Left lobe of liver (tissue), 1 donor: ENCODE measurements around the gene CACNB3. TPM values are rescaled to one million over a fixed set of nuclear protein-coding genes. Genes with fewer than 3 reads are reported as not detected.

Source experiments
- total RNA-seq: library from RNA; stranded (reverse); gene quantifications from one replicate; pipeline ENCODE4 v1.2.1, GENCODE V29; 2021
- donor health status: DM: no; HTN: yes; CAD: no.

Gene CACNB3
- total RNA-seq, 1 donor from 2014 or later, result 2.6 TPM

Other genes starting within 250 kb of the CACNB3 start
- not detected for gene LALBA, start 248.4 kb upstream of the CACNB3 start, total RNA-seq
- 8.2 TPM for gene KANSL2, start 136.3 kb upstream of the CACNB3 start, total RNA-seq
- 12.1 TPM for gene CCNT1, start 101.8 kb upstream of the CACNB3 start, total RNA-seq
- 21.3 TPM for gene ADCY6, start 29.4 kb upstream of the CACNB3 start, total RNA-seq
- 33.3 TPM for gene DDX23, start 33.7 kb downstream of the CACNB3 start, total RNA-seq
- 32.0 TPM for gene RND1, start 47.4 kb downstream of the CACNB3 start, total RNA-seq
- 45.0 TPM for gene FKBP11, start 107.0 kb downstream of the CACNB3 start, total RNA-seq
- gene ARF3, start 139.0 kb downstream of the CACNB3 start, total RNA-seq, result 47.4 TPM
- not detected for gene WNT10B, start 153.2 kb downstream of the CACNB3 start, total RNA-seq
- not detected for gene WNT1, start 159.8 kb downstream of the CACNB3 start, total RNA-seq
- gene DDN, start 180.9 kb downstream of the CACNB3 start, total RNA-seq, result not detected
- 27.7 TPM for gene PRKAG1, start 200.3 kb downstream of the CACNB3 start, total RNA-seq
- 44.8 TPM for gene KMT2D, start 242.3 kb downstream of the CACNB3 start, total RNA-seq